ENCODE results near the gene MPC2. TPM values are rescaled to one million over a fixed set of nuclear protein-coding genes. Genes with fewer than 3 reads are reported as not detected.
A peak's percentile ranks its signal among the peaks of the same experiment; 100 is the strongest.

MPC2 gene
- total RNA-seq, 3 donors from 2014 or later: 95.5 to 163 (median 134) TPM

DNA sequence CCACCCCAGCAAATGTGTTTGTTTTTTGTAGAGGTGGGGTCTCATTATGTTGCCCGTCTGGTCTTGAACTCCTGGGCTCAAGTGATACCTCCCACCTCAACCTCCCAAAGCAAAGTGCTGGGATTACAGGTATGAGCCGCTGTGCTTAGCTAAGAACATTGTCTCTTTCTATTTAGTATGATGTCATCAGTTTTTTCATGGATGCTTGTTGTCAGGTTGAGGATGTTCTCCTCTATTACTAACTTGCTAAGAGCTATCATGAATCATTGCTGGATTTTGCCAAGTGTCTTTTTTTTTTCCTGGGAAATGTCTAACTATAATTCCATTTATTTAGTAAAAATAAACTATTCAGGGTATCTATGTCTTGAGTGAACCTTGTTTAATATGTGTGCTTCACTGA, 19.0 kb upstream of the MPC2 start:
- TF ChIP-seq, protein P1, sequence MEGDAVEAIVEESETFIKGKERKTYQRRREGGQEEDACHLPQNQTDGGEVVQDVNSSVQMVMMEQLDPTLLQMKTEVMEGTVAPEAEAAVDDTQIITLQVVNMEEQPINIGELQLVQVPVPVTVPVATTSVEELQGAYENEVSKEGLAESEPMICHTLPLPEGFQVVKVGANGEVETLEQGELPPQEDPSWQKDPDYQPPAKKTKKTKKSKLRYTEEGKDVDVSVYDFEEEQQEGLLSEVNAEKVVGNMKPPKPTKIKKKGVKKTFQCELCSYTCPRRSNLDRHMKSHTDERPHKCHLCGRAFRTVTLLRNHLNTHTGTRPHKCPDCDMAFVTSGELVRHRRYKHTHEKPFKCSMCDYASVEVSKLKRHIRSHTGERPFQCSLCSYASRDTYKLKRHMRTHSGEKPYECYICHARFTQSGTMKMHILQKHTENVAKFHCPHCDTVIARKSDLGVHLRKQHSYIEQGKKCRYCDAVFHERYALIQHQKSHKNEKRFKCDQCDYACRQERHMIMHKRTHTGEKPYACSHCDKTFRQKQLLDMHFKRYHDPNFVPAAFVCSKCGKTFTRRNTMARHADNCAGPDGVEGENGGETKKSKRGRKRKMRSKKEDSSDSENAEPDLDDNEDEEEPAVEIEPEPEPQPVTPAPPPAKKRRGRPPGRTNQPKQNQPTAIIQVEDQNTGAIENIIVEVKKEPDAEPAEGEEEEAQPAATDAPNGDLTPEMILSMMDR (IDR thresholded peaks at IDR 0.05): no peak
- Histone ChIP-seq H3K9me3 (no peaks in the 10 kb centered on the region), H3K36me3 (ENCODE audit: low read depth) (no peaks in the 10 kb centered on the region), H3K4me1 (ENCODE audit: low read depth) (no peaks in the 10 kb centered on the region), H3K4me3 (no peak overlapping the region)
- no peak for DNase-seq
- intact Hi-C loops (cut with DNase I, micrococcal nuclease): no loop called here
- ATAC-seq: no peak

DNA sequence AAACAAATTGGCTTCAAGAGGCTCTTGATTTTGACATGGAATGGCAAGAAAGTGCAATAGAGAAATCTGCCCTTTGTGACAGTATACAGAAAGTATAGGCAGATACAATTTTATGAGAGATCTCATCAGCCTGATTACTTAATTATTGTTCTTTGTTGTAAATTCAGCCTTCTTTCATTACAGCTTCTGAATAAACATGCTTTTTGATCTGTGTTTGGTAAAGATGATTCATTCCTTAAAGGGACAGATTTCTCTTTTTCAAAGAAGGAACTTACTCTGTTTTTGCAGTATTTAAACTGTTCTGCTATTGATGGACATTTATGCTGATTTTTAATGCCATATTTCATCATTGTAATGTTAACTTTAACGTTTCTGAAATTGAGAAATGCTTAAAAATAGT, 13.7 kb upstream of the MPC2 start:
- DNase-seq: no peak
- TF ChIP-seq, protein P1 (IDR thresholded peaks at IDR 0.05): no peak
- no peak for ATAC-seq
- H3K4me1 ChIP-seq (ENCODE audit: low read depth): peaks cover 31% of the 10 kb centered on the region
- no peak overlapping the region for H3K4me3 ChIP-seq
- H3K9me3 ChIP-seq: no peaks in the 10 kb centered on the region
- intact Hi-C loops (cut with DNase I, micrococcal nuclease): no loop called here
- H3K36me3 ChIP-seq (ENCODE audit: low read depth): no peaks in the 10 kb centered on the region

DNA sequence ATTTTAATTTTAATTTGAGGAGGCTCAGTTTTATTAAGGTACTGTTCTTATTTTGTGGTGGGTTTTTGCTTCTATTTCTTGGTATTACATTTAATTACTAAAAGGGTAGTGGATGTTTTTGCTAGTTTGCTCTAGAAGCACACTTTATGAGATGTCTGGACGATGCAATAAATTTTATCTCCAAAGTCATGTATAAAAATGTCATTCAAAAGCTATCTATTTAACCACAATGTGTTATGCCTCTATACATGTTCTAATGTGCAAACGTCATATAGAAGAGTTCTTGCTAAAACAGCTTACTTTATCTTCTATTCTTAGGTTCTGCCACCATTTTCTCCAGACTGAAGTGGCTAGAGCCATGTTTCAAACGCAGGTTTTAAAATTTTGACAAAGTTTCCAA, 12.9 kb upstream of the MPC2 start:
- H3K36me3 ChIP-seq (ENCODE audit: low read depth): no peaks in the 10 kb centered on the region
- peaks cover 31% of the 10 kb centered on the region for H3K4me1 ChIP-seq (ENCODE audit: low read depth)
- H3K9me3 ChIP-seq: no peaks in the 10 kb centered on the region
- no peak for DNase-seq
- TF ChIP-seq, protein P1 (IDR thresholded peaks at IDR 0.05): no peak
- no peak overlapping the region for H3K4me3 ChIP-seq
- no peak for ATAC-seq
- intact Hi-C loops (cut with DNase I, micrococcal nuclease): no loop called here

DNA sequence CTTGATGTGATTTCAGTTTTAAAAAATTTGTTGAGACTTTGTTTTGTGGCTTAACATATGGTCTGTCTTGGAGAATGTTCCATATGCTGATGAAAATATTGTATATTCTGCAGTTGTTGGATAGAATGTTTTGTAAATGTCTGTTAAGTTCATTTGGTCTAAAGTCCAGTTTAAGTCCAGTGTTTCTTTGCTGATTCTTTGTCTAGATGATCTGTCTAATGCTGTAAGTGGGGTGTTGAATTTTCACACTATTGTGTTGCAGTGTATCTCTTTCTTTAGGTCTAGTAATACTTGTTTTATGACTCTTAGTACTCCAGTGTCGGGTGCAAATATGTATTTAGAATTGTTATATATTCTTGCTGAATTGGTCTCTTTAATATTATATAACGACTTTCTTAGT, 10.9 kb upstream of the MPC2 start:
- peaks cover 31% of the 10 kb centered on the region for H3K4me1 ChIP-seq (ENCODE audit: low read depth)
- TF ChIP-seq, protein P1 (IDR thresholded peaks at IDR 0.05): no peak
- intact Hi-C loops (cut with DNase I, micrococcal nuclease): no loop called here

DNA sequence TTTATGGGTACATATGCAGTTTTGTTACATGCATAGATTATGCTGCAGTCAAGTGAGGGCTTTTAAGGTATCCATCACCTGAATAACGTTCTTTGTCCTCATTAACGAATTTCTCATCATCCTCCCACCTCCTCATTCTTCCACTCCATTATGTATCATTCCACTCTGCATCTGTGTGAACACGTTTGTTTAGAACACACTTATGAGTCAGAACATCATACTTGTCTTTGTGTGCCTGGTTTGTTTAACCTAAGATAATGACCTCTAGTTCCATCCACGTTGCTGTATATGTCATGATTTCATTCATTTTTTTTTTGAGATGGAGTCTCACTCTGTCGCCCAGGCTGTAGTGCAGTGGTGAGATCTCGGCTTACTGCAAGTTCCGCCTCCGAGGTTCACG, 6.7 kb upstream of the MPC2 start:
- intact Hi-C loops (cut with DNase I, micrococcal nuclease): no loop called here
- H3K9me3 ChIP-seq: no peaks in the 10 kb centered on the region
- TF ChIP-seq, protein P1 (IDR thresholded peaks at IDR 0.05): no peak
- no peak overlapping the region for H3K4me3 ChIP-seq
- H3K4me1 ChIP-seq (ENCODE audit: low read depth): peaks cover 30% of the 10 kb centered on the region
- DNase-seq (no peak), ATAC-seq (no peak)
- H3K36me3 ChIP-seq (ENCODE audit: low read depth): no peaks in the 10 kb centered on the region

More for the DNA sequence above, 10.9 kb upstream of the MPC2 start:
- peak; percentile 33 for ATAC-seq
- H3K9me3 ChIP-seq: no peaks in the 10 kb centered on the region
- no peaks in the 10 kb centered on the region for H3K36me3 ChIP-seq (ENCODE audit: low read depth)
- DNase-seq: no peak
- H3K4me3 ChIP-seq: no peak overlapping the region

DNA sequence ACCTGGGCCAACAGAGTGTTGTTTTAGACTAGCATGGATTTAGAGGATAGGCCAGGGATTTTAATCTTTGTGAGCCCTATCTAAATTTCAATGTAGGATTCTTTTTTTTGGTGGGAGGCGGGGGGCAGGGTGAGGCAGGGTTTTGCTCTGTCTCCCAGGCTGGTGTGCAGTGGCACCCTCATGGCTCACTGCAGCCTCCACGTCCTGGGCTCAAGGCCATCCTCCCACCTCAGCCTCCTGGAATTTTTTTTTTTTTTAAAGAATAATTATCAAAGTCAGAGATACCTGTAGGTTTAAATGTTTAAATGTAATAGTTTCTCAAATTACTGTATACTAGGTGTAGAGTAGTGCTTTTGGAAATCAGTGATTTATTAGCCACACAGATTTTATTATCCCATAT, 3.4 kb upstream of the MPC2 start:
- DNase-seq (no peak), ATAC-seq (no peak)
- intact Hi-C loops (cut with DNase I, micrococcal nuclease): no loop called here
- no peaks in the 10 kb centered on the region for H3K9me3 ChIP-seq
- no peaks in the 10 kb centered on the region for H3K36me3 ChIP-seq (ENCODE audit: low read depth)
- no peak overlapping the region for H3K4me3 ChIP-seq
- TF ChIP-seq, protein P1 (IDR thresholded peaks at IDR 0.05): no peak
- peaks cover 18% of the 10 kb centered on the region for H3K4me1 ChIP-seq (ENCODE audit: low read depth)
